ENCODE results near the gene HOXA2.

DNA sequence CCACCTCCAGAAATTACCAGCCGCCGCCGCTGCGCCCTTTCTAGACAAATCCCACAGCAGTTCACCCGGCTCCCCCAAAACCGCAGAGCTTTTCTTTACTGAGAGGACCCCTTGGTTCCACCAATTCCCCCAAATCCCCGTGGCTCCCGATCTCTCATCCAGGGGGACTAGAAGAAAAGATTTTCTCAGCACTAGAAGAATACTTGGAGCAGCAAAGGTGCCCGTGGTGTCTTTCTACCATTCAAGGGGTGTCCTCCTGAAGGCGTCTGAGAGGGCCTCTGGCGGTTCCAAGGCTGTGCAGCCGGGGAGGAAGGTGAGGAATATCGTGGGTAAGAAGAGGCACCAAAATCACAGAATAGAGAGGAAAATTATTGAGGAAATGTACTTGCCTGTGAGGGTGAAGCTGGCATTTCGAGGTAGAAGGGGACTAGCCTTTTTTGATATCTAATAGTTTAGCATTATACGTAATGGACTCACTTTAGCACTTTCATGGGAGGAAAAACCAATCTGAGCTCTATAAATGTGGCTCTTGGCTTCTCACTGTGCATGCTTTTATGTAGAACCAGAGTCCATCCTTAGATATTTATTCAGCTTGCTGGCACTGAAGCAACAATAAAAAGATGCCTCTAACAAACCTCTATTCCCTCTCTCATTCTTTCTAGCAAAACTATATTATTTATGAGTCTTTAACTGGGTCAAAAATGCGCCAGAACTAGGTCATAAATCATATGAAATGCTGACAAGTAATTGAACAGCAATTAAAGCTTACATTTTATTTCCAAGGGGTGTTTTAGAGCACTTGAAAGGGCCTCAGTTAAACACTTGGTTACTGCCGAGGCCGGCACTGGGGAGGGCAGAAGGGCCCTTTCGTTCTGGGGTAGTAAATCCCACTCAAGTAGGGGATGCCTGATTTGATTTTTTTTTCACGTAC is 13.8 kb upstream of the HOXA2 start:
- TF ChIP-seq CTCF (IDR thresholded peaks at IDR 0.05; ENCODE audit: low read depth, low read length) (no peak), POLR2A (IDR thresholded peaks at IDR 0.05; ENCODE audit: extremely low read depth, insufficient read length) (no peak), MYC (IDR thresholded peaks at IDR 0.05; ENCODE audit: low read depth, low read length) (no peak)
- TF ChIP-seq, protein P1, sequence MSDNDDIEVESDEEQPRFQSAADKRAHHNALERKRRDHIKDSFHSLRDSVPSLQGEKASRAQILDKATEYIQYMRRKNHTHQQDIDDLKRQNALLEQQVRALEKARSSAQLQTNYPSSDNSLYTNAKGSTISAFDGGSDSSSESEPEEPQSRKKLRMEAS (IDR thresholded peaks at IDR 0.05; ENCODE audit: low read depth, low read length): no peak
